DMS 273 (cell line): Measurements from ENCODE around the gene DIAPH3.

Source experiments
- DNase-seq: peaks from one replicate; lab custom pipeline; 2025; ENCODE audit not compliant: unreplicated experiment; lab: John Stamatoyannopoulos, UW

DIAPH3 gene

GRCh38 chr13:59742467-59742866 is 421.3 kb downstream of the DIAPH3 start:
- DNase-seq = no peak

- DNase-seq = no peak
Observed at GRCh38 chr13:59738921-59739320, 424.8 kb downstream of the DIAPH3 start.

GRCh38 chr13:59734393-59734792 is 429.3 kb downstream of the DIAPH3 start:
- no peak for DNase-seq

- DNase-seq = no peak
Observed at GRCh38 chr13:59733744-59734143, 430.0 kb downstream of the DIAPH3 start.

GRCh38 chr13:59730026-59730425 is 433.7 kb downstream of the DIAPH3 start:
- DNase-seq = no peak

- no peak for DNase-seq
Observed at GRCh38 chr13:59728896-59729545, 434.7 kb downstream of the DIAPH3 start.

- no peak for DNase-seq
Observed at GRCh38 chr13:59721926-59722910, 441.5 kb downstream of the DIAPH3 start.

GRCh38 chr13:59715611-59716010 is 448.1 kb downstream of the DIAPH3 start:
- no peak for DNase-seq

- DNase-seq = no peak
Observed at GRCh38 chr13:59710996-59711701, 452.6 kb downstream of the DIAPH3 start.

GRCh38 chr13:59710416-59710815 is 453.3 kb downstream of the DIAPH3 start:
- DNase-seq = no peak

GRCh38 chr13:59706101-59706976 is 457.4 kb downstream of the DIAPH3 start:
- DNase-seq = no peak

GRCh38 chr13:59702269-59702668 is 461.5 kb downstream of the DIAPH3 start:
- no peak for DNase-seq

GRCh38 chr13:59701261-59701660 is 462.5 kb downstream of the DIAPH3 start:
- DNase-seq = no peak

GRCh38 chr13:59700281-59700680 is 463.4 kb downstream of the DIAPH3 start:
- DNase-seq = no peak

GRCh38 chr13:59696271-59696670 is 467.5 kb downstream of the DIAPH3 start:
- DNase-seq = no peak

- DNase-seq = no peak
Observed at GRCh38 chr13:59691501-59692066, 472.1 kb downstream of the DIAPH3 start.

GRCh38 chr13:59690857-59691500 is 472.7 kb downstream of the DIAPH3 start:
- DNase-seq = no peak

GRCh38 chr13:59689057-59689456 is 474.7 kb downstream of the DIAPH3 start:
- no peak for DNase-seq

- DNase-seq = no peak
Observed at GRCh38 chr13:59686798-59687394, 476.8 kb downstream of the DIAPH3 start.
